LNCaP clone FGC (cell line): ENCODE measurements around the gene TXN.
"Not testable (repeated sequence)": the region's sequence is repeated elsewhere in the genome, so short reads cannot be mapped to it uniquely, and the experiment has no call there.

ENCODE experiments used
- DNase-seq: peaks from one replicate; pipeline ENCODE4 v3.0.0-alpha.2; 2011; ENCODE audit warnings: low read depth
- H3K4me3 ChIP-seq: 2 replicates; pipeline ENCODE4 v1.5.1; 2011; ENCODE audit warnings: mild to moderate bottlenecking, low read depth, low read length, control low read depth
- CTCF ChIP-seq: IDR thresholded peaks from 2 replicates; pipeline ENCODE4 v1.5.1; 2012; ENCODE audit warnings: mild to moderate bottlenecking; ENCODE audit not compliant: control insufficient read depth, insufficient read depth; ENCODE audit errors: extremely low read depth

The TXN gene

GRCh38 chr9:110202232-110202631 is 54.1 kb downstream of the TXN start:
- H3K4me3 ChIP-seq = no peak overlapping the region
- no peak for TF ChIP-seq CTCF
- DNase-seq = no peak

- H3K4me3 ChIP-seq = no peak overlapping the region
- TF ChIP-seq CTCF = no peak
- no peak for DNase-seq
These were observed 56.7 kb downstream of the TXN start for GRCh38 chr9:110199643-110200042.

GRCh38 chr9:110198357-110198756 is 58.0 kb downstream of the TXN start:
- no peak for DNase-seq
- TF ChIP-seq CTCF = no peak
- H3K4me3 ChIP-seq = no peak overlapping the region

GRCh38 chr9:110197330-110198187 is 58.7 kb downstream of the TXN start:
- H3K4me3 ChIP-seq = no peak overlapping the region
- TF ChIP-seq CTCF = no peak
- DNase-seq = no peak

- not testable (repeated sequence) for H3K4me3 ChIP-seq, DNase-seq
These were observed 60.2 kb downstream of the TXN start for GRCh38 chr9:110196084-110196499.
